CD14-positive monocyte (primary cell): ENCODE data around the gene ZNF652. TPM values are rescaled to one million over a fixed set of nuclear protein-coding genes. Genes with fewer than 3 reads are reported as not detected.

Experiments
- DNase-seq, 3 donors: peaks; one replicate each; pipeline ENCODE4 v3.0.0-alpha.2; 2011 to 2022
- H2AFZ ChIP-seq: 2 replicates; pipeline ENCODE4 v1.6.0; 2012; ENCODE audit warnings: mild to moderate bottlenecking, low read depth, low read length, inconsistent platforms; ENCODE audit not compliant: insufficient read depth, poor library complexity, severe bottlenecking
- H3K27ac ChIP-seq, 2 donors: 1 replicate in 1 of 2; 2 replicates in 1 of 2; pipeline ENCODE4 v1.5.1; 2012 to 2013; ENCODE audit warnings: low read length in 2 of 2, control low read depth in 1 of 2, inconsistent platforms in 1 of 2, low read depth in 1 of 2, mild to moderate bottlenecking in 1 of 2
- H3K27me3 ChIP-seq, 2 donors: one replicate each; pipeline versions ENCODE4 v1.6.0 to v1.6.1; 2011 to 2013; ENCODE audit warnings: low read length in 2 of 2; ENCODE audit not compliant: control insufficient read depth in 2 of 2, insufficient read depth in 2 of 2
- H3K36me3 ChIP-seq, 2 donors: replicated peaks in 1 of 2; 1 replicate in 1 of 2; 2 replicates in 1 of 2; pipeline versions ENCODE4 v1.5.1 to v1.6.1; 2012 to 2013; ENCODE audit warnings: low read length in 2 of 2, control low read depth in 1 of 2, inconsistent platforms in 1 of 2, mild to moderate bottlenecking in 1 of 2; ENCODE audit not compliant: insufficient read depth in 2 of 2, control insufficient read depth in 1 of 2
- H3K4me1 ChIP-seq, 2 donors: 1 replicate in 1 of 2; 2 replicates in 1 of 2; pipeline versions ENCODE4 v1.5.1 to v1.6.1; 2012 to 2013; ENCODE audit warnings: low read length in 2 of 2, control low read depth in 1 of 2, inconsistent platforms in 1 of 2, mild to moderate bottlenecking in 1 of 2, moderate library complexity in 1 of 2; ENCODE audit not compliant: insufficient read depth in 2 of 2, control insufficient read depth in 1 of 2
- H3K4me2 ChIP-seq: replicated peaks from 2 replicates; pipeline ENCODE3; 2012; ENCODE audit warnings: low read length, moderate library complexity, mild to moderate bottlenecking; ENCODE audit not compliant: poor library complexity, severe bottlenecking; ENCODE audit errors: extremely low read depth
- H3K4me3 ChIP-seq, 3 experiments: fragments of 200-600 bp in 1 of 3; sonication (generic) in 1 of 3; replicated peaks in 1 of 3; 1 replicate in 2 of 3; 2 replicates in 1 of 3; pipeline ENCODE4 v1.5.1; 2011 to 2013; ENCODE audit warnings: low read length in 3 of 3, mild to moderate bottlenecking in 3 of 3, control low read depth in 2 of 3, low read depth in 2 of 3, inconsistent platforms in 1 of 3, moderate library complexity in 1 of 3
- H3K79me2 ChIP-seq: 2 replicates; pipeline ENCODE4 v1.6.0; 2012; ENCODE audit warnings: mild to moderate bottlenecking, control low read depth, inconsistent platforms, low read length, moderate library complexity; ENCODE audit not compliant: insufficient read depth
- H3K9ac ChIP-seq: 2 replicates; pipeline ENCODE4 v1.6.0; 2017; ENCODE audit warnings: low read length, mild to moderate bottlenecking; ENCODE audit not compliant: insufficient read depth, poor library complexity, severe bottlenecking
- H3K9me3 ChIP-seq, 2 donors: replicated peaks in 1 of 2; 1 replicate in 1 of 2; 2 replicates in 1 of 2; pipeline versions ENCODE4 v1.5.1 to v1.6.1; 2012 to 2013; ENCODE audit warnings: low read length in 2 of 2, control low read depth in 1 of 2; ENCODE audit not compliant: control insufficient read depth in 1 of 2, insufficient read depth in 1 of 2
- H4K20me1 ChIP-seq: 2 replicates; pipeline ENCODE4 v1.6.0; 2012; ENCODE audit warnings: mild to moderate bottlenecking, low read length, control low read depth, moderate library complexity; ENCODE audit not compliant: insufficient read depth
- H3K27ac Mint-ChIP-seq, 7 donors: one replicate each; pipeline ENCODE4 v1.8.0; 2020; ENCODE audit warnings: mild to moderate bottlenecking in 7 of 7, mixed read lengths in 7 of 7, moderate library complexity in 6 of 7, inconsistent platforms in 2 of 7
- H3K27me3 Mint-ChIP-seq, 3 donors: one replicate each; pipeline ENCODE4 v1.8.0; 2021 to 2022; ENCODE audit warnings: low read depth in 3 of 3, mild to moderate bottlenecking in 3 of 3, mixed read lengths in 3 of 3, moderate library complexity in 3 of 3, inconsistent platforms in 1 of 3
- H3K36me3 Mint-ChIP-seq, 2 donors: one replicate each; pipeline ENCODE4 v1.8.0; 2020; ENCODE audit warnings: mixed read lengths in 2 of 2, inconsistent platforms in 1 of 2, mild to moderate bottlenecking in 1 of 2
- H3K4me1 Mint-ChIP-seq: one replicate; pipeline ENCODE4 v1.8.0; 2020; ENCODE audit warnings: mild to moderate bottlenecking, mixed read lengths
- H3K4me3 Mint-ChIP-seq, 2 donors: one replicate each; pipeline ENCODE4 v1.8.0; 2020; ENCODE audit warnings: mild to moderate bottlenecking in 2 of 2, mixed read lengths in 2 of 2, moderate library complexity in 1 of 2
- H3K9me3 Mint-ChIP-seq, 7 donors: one replicate each; pipeline ENCODE4 v1.8.0; 2020 to 2022; ENCODE audit warnings: mixed read lengths in 7 of 7, mild to moderate bottlenecking in 6 of 7, moderate library complexity in 6 of 7, inconsistent platforms in 2 of 7
- CTCF ChIP-seq: fragments of 200-600 bp; IDR thresholded peaks from one replicate; pipeline ENCODE4 v1.8.0; 2022; ENCODE audit warnings: antibody characterized with exemption, mild to moderate bottlenecking
- WGBS: methylation state at CpG from one replicate; pipeline ENCODE4 v1.1.5; 2013; ENCODE audit warnings: missing lambda C conversion rate; ENCODE audit not compliant: insufficient coverage; 5-methylcytosine and 5-hydroxymethylcytosine counted together
- intact Hi-C, 2 donors: fragments of 100-400 bp; cut with micrococcal nuclease; formaldehyde crosslinking; loops; one replicate each; pipeline versions ENCODE4 v1.15.0 to v1.15.1; 2023
- polyA plus RNA-seq, 3 donors: library from polyadenylated mRNA; depleted of rRNA in 1 of 3; unstranded in 2 of 3; stranded (reverse) in 1 of 3; fragments of 300-500 nt in 2 of 3; fragments of >200 nt in 1 of 3; fragmentation: Illumina TruSeq in 2 of 3; gene quantifications; 1 replicate in 2 of 3; 2 replicates in 1 of 3; pipeline ENCODE4 v1.2.3, GENCODE V29; 2012 to 2021

Gene ZNF652
- polyA plus RNA-seq, 3 donors, result 16.9 to 19.8 (median 18.8) TPM

- H3K4me3 ChIP-seq, result no peak overlapping the region
- DNase-seq, result no peak
- H3K36me3 Mint-ChIP-seq, result peaks cover 4 to 8% of the 10 kb centered on the region in 2 donors
- peaks cover 0 to 4% (median 0%) of the 10 kb centered on the region in 3 donors for H3K27me3 Mint-ChIP-seq
- H3K4me2 ChIP-seq, result no peak overlapping the region
- no peak for TF ChIP-seq CTCF
- no CpG with 5 or more reads among the region's 1 CpG for WGBS
- H3K9me3 Mint-ChIP-seq, result peaks cover 0 to 2% (median 0%) of the 10 kb centered on the region in 7 donors
- H3K27me3 ChIP-seq, result no peaks in the 10 kb centered on the region
- no peak overlapping the region for H3K27ac Mint-ChIP-seq
- H3K79me2 ChIP-seq, result no peaks in the 10 kb centered on the region
- no peak overlapping the region for H3K27ac ChIP-seq
- H4K20me1 ChIP-seq, result no peaks in the 10 kb centered on the region
- H3K9me3 ChIP-seq, result no peaks in the 10 kb centered on the region
- no peak overlapping the region for H2AFZ ChIP-seq
- H3K36me3 ChIP-seq, result no peaks in the 10 kb centered on the region
- H3K4me1 Mint-ChIP-seq, result peaks cover 40% of the 10 kb centered on the region
- H3K9ac ChIP-seq, result no peak overlapping the region
- intact Hi-C loops, result no loop called here
- H3K4me3 Mint-ChIP-seq, result no peak overlapping the region
- peaks cover 27 to 35% of the 10 kb centered on the region in 2 donors for H3K4me1 ChIP-seq
Observed at GRCh38 chr17:49375544-49375943, 13.5 kb upstream of the ZNF652 start.

- Mint-ChIP-seq H3K4me3 (no peak overlapping the region), H3K27me3 (no peaks in the 10 kb centered on the region), H3K27ac (no peak overlapping the region), H3K36me3 (peaks cover 4 to 7% of the 10 kb centered on the region in 2 donors), H3K9me3 (no peaks in the 10 kb centered on the region), H3K4me1 (peaks cover 37% of the 10 kb centered on the region)
- H3K4me1 ChIP-seq, result peaks cover 29 to 43% of the 10 kb centered on the region in 2 donors
- H3K27ac ChIP-seq, result no peak overlapping the region
- no peak overlapping the region for H3K4me2 ChIP-seq
- no peaks in the 10 kb centered on the region for H3K9me3 ChIP-seq
- no peak overlapping the region for H2AFZ ChIP-seq
- H3K4me3 ChIP-seq, result no peak overlapping the region
- H3K36me3 ChIP-seq, result no peaks in the 10 kb centered on the region
- H3K27me3 ChIP-seq, result no peaks in the 10 kb centered on the region
- intact Hi-C loops, result no loop called here
- WGBS, result 89% methylated on average over 6 of the region's 6 CpGs
- DNase-seq, result no peak
- H3K9ac ChIP-seq, result no peak overlapping the region
- no peak for TF ChIP-seq CTCF
- H4K20me1 ChIP-seq, result no peaks in the 10 kb centered on the region
- no peaks in the 10 kb centered on the region for H3K79me2 ChIP-seq
Observed at GRCh38 chr17:49373115-49373514, 11.1 kb upstream of the ZNF652 start.
